Measurements from ENCODE around the gene ENDOG.
"Not testable (repeated sequence)": the region's sequence is repeated elsewhere in the genome, so short reads cannot be mapped to it uniquely, and the experiment has no call there.

ENDOG gene

DNA sequence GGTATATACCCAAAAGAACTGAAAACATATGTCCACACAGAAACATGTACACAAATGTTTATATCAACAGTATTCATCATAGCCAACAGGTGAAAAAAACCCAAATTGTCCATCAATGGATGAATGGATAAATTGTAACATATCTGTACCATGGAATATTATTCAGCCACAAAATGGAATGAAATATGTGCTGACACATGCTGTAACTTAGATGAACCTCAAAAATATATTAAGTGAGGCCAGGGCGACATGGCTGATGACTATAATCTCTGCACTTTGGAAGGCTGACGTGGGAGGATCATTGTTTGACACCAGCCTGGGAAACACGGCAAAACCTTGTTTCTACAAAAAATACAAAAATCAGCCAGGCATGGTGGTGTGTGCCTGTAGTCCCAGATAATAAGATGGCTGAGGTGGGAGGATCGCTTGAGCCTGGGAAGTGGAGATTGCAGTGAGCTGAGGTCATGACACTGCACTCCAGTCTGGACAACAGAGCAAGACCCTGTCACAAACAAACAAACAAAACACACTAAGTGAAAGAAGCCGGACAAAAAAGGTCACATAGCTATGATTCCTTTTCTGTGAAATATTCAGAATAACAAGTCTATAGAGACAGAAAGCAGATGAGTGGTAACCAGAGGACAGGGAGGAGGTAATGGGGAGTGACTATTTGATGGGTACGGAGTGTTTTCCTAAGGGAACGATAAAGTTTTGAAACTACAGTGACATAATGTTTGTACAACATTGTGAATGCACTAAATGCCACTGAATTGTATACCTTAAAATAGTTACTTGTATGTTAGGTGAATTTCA is 52.0 kb downstream of the ENDOG start:
- no peak for DNase-seq

DNA sequence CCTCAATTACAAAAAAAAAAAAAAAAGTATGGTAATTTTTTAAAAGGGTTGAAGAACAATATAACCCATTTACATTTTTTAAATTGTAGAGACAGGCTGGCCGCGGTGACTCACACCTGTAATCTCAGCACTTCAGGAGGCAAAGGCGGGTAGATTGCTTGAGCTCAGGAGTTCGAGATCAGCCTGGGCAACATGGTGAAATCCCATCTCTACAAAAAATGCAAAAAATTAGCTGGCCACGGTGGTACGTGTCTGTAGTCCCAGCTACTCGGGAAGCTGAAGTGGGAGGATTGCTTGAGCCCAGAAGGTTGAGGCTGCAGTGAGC is 52.6 kb downstream of the ENDOG start:
- not testable (repeated sequence) for DNase-seq
